Caco-2 (cell line): ENCODE data around the gene CARD11. TPM values are rescaled to one million over a fixed set of nuclear protein-coding genes. Genes with fewer than 3 reads are reported as not detected.

ENCODE experiments used
- BruUV-seq: library from RNA; stranded (reverse); fragments of 400-500 nt; replicated peaks from 2 replicates; lab custom pipeline; 2021; lab: Mats Ljungman, UMichigan
- CTCF ChIA-PET: fragments of 300-600 bp; sonication (Branson Sonifier 250); formaldehyde crosslinking; loops from one replicate; lab custom pipeline; 2022; ENCODE audit warnings: antibody characterized with exemption; lab: Charles Lee
- POLR2A ChIA-PET: fragments of 300-600 bp; sonication (Branson Sonifier 250); formaldehyde crosslinking; loops from one replicate; lab custom pipeline; 2022; ENCODE audit warnings: antibody characterized with exemption; lab: Charles Lee
- DNase-seq, 2 experiments: peaks; one replicate each; pipeline versions ENCODE4 v3.0.0 to v3.0.0-alpha.2; 2020 to 2022
- H3K27me3 ChIP-seq: replicated peaks from 2 replicates; pipeline ENCODE4 v1.6.0; 2011; ENCODE audit warnings: low read length; ENCODE audit not compliant: control insufficient read depth, insufficient read depth
- H3K36me3 ChIP-seq: 2 replicates; pipeline ENCODE4 v1.5.1; 2011; ENCODE audit warnings: low read length; ENCODE audit not compliant: control insufficient read depth, insufficient read depth
- H3K4me1 ChIP-seq: fragments of 250-450 bp; sonication (Bioruptor Pico); 2 replicates; pipeline ENCODE4 v1.5.1; 2020; ENCODE audit warnings: mild to moderate bottlenecking
- H3K4me3 ChIP-seq: 2 replicates; pipeline ENCODE4 v1.5.1; 2011; ENCODE audit warnings: low read depth, mild to moderate bottlenecking, control low read depth, low read length
- H3K9me3 ChIP-seq: fragments of 250-450 bp; sonication (Bioruptor Pico); 2 replicates; pipeline ENCODE4 v1.5.1; 2020; ENCODE audit warnings: mild to moderate bottlenecking, moderate library complexity
- H3K27ac Mint-ChIP-seq: one replicate; pipeline ENCODE4 v1.8.0; 2022; ENCODE audit warnings: mixed read lengths; ENCODE audit not compliant: unreplicated experiment
- H3K27me3 Mint-ChIP-seq: one replicate; pipeline ENCODE4 v1.8.0; 2022; ENCODE audit warnings: mixed read lengths; ENCODE audit not compliant: insufficient read depth, unreplicated experiment
- H3K36me3 Mint-ChIP-seq: one replicate; pipeline ENCODE4 v1.8.0; 2022; ENCODE audit warnings: mild to moderate bottlenecking, mixed read lengths; ENCODE audit not compliant: insufficient read depth, unreplicated experiment
- H3K4me1 Mint-ChIP-seq: one replicate; pipeline ENCODE4 v1.8.0; 2022; ENCODE audit warnings: low read depth, mixed read lengths; ENCODE audit not compliant: unreplicated experiment
- H3K4me3 Mint-ChIP-seq: one replicate; pipeline ENCODE4 v1.8.0; 2022; ENCODE audit warnings: mild to moderate bottlenecking, moderate library complexity, mixed read lengths; ENCODE audit not compliant: unreplicated experiment
- H3K9me3 Mint-ChIP-seq: one replicate; pipeline ENCODE4 v1.8.0; 2022; ENCODE audit warnings: mixed read lengths; ENCODE audit not compliant: unreplicated experiment
- CTCF ChIP-seq, 2 experiments: fragments of 200-600 bp in 1 of 2; IDR thresholded peaks; 1 replicate in 1 of 2; 2 replicates in 1 of 2; pipeline versions ENCODE4 v1.5.1 to v1.8.0; 2011 to 2022; ENCODE audit warnings: antibody characterized with exemption in 1 of 2, control low read depth in 1 of 2, inconsistent platforms in 1 of 2, low read depth in 1 of 2, low read length in 1 of 2, mild to moderate bottlenecking in 1 of 2, moderate library complexity in 1 of 2; ENCODE audit not compliant: insufficient read depth in 1 of 2, severe bottlenecking in 1 of 2, unreplicated experiment in 1 of 2
- intact Hi-C: fragments of 100-400 bp; cut with micrococcal nuclease; formaldehyde crosslinking; loops from one replicate; pipeline ENCODE4 v1.10.0; 2022; ENCODE audit not compliant: unreplicated experiment
- total RNA-seq: library from RNA; stranded (reverse); gene quantifications from 2 replicates; pipeline ENCODE4 v1.2.3, GENCODE V29; 2022

Gene CARD11
- total RNA-seq, 1 experiment from 2014 or later = 5.4 TPM

DNA sequence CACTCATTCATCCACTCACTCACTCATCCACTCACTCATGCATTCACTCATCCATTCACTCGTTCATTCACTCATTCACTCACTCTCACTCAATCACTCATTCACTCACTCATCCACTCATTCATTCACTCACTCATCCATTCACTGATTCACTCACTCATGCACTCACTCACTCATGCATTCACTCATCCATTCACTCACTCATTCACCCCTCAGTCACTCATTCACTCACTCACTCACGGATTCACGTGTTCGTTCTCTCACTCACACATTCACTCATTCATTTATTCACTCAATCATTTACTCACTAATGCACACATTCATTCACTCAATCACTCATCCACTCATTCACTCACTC is 73.4 kb downstream of the CARD11 start:
- no peaks in the 10 kb centered on the region for H3K27me3 Mint-ChIP-seq
- no peaks in the 10 kb centered on the region for H3K36me3 Mint-ChIP-seq
- H3K27ac Mint-ChIP-seq = no peak overlapping the region
- CTCF ChIA-PET = no interaction called here
- no peaks in the 10 kb centered on the region for H3K9me3 Mint-ChIP-seq
- intact Hi-C loops = no loop called here
- H3K9me3 ChIP-seq = peaks cover 7% of the 10 kb centered on the region
- no peaks in the 10 kb centered on the region for H3K36me3 ChIP-seq
- no peak for TF ChIP-seq CTCF (IDR thresholded peaks at IDR 0.05; ENCODE audit: insufficient read depth in 1 of 2, low read depth in 1 of 2, low read length in 1 of 2, severe bottlenecking in 1 of 2, unreplicated experiment in 1 of 2)
- H3K4me1 ChIP-seq = no peaks in the 10 kb centered on the region
- BruUV-seq = no TSS peak
- POLR2A ChIA-PET = no interaction called here
- DNase-seq = no peak
- H3K4me1 Mint-ChIP-seq = no peaks in the 10 kb centered on the region
- no peaks in the 10 kb centered on the region; the same call in 1 of the 2 replicates for H3K27me3 ChIP-seq
- H3K4me3 Mint-ChIP-seq = no peak overlapping the region
- H3K4me3 ChIP-seq = no peak overlapping the region

DNA sequence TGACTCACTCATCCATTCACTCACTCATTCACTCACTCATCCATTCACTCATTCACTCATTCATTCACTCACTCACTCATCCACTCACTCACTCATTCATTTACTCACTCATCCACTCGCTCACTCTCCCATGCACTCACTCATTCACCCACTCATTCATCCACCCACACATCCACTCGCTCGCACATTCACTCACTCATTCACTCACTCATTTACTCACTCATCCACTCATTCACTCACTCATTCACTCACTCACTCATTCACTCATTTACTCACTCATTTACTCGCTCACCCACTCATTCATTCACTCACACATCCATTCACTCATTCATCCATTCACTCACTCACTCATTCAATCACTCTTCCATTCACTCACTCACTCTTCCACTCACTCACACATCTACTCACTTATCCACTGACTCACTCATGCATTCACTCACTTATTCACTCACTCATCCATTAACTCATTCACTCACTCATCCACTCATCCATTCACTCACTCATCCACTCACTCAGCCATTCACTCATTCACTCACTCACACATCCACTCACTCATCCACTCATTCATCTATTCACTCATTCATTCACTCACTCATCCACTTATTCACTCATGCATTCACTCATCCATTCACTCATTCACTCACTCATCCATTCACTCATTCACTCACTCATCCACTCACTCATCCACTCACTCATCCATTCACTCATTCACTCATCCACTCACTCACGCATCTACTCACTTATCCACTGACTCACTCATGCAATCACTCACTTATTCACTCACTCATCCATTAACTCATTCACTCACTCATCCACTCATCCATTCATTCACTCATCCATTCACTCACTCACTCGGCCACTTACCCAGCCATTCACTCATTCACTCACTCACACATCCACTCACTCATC is 74.0 kb downstream of the CARD11 start:
- no peak overlapping the region for H3K4me3 Mint-ChIP-seq
- H3K4me1 ChIP-seq = no peaks in the 10 kb centered on the region
- POLR2A ChIA-PET = no interaction called here
- no peaks in the 10 kb centered on the region; the same call in 1 of the 2 replicates for H3K27me3 ChIP-seq
- peak in 1 of 2 experiments; percentile 2 for DNase-seq
- BruUV-seq = no TSS peak
- H3K27ac Mint-ChIP-seq = no peak overlapping the region
- H3K27me3 Mint-ChIP-seq = no peaks in the 10 kb centered on the region
- H3K4me3 ChIP-seq = no peak overlapping the region
- CTCF ChIA-PET = no interaction called here
- TF ChIP-seq CTCF (IDR thresholded peaks at IDR 0.05; ENCODE audit: insufficient read depth in 1 of 2, low read depth in 1 of 2, low read length in 1 of 2, severe bottlenecking in 1 of 2, unreplicated experiment in 1 of 2) = no peak
- H3K36me3 Mint-ChIP-seq = no peaks in the 10 kb centered on the region
- intact Hi-C loops = no loop called here
- H3K36me3 ChIP-seq = no peaks in the 10 kb centered on the region
- peaks cover 7% of the 10 kb centered on the region for H3K9me3 ChIP-seq
- H3K4me1 Mint-ChIP-seq = no peaks in the 10 kb centered on the region
- no peaks in the 10 kb centered on the region for H3K9me3 Mint-ChIP-seq

DNA sequence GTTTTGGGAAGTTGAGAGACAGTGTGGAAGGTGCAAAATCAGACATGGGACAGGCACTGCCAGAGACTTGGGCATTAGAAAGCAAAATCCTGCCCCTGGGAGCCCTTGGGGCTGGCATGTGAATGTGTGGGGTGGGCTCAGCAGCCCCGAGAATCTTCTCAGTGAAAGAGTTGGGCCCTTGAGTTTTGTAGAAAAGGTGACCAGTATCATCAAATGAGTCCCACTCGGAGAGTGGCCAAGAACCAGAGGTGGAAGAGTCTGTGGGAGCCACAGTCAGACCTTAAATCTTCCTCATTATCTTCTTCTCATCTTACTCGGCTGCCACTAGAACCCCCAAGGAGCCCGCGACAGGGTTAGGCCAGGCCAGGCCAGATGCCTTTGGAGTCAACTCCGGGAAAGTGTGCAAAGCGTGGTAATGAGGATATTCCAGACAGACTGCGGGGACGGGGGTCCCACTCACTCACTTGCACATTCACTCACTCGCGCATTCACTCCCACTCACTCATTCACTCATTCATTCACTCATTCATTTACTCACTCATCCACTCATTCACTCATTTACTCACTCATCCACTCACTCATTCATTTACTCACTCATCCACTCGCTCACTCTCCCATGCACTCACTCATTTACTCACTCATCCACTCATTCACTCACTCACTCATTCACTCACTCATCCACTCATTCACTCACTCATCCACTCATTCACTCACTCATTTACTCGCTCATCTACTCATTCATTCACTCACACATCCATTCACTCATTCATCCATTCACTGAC is 74.9 kb downstream of the CARD11 start:
- Histone ChIP-seq H3K9me3 (peaks cover 7% of the 10 kb centered on the region), H3K27me3 (no peaks in the 10 kb centered on the region; the same call in 1 of the 2 replicates), H3K36me3 (no peaks in the 10 kb centered on the region), H3K4me3 (no peak overlapping the region), H3K4me1 (no peaks in the 10 kb centered on the region)
- Mint-ChIP-seq H3K27me3 (no peaks in the 10 kb centered on the region), H3K4me1 (no peaks in the 10 kb centered on the region), H3K4me3 (no peak overlapping the region), H3K27ac (no peak overlapping the region), H3K36me3 (no peaks in the 10 kb centered on the region), H3K9me3 (no peaks in the 10 kb centered on the region)
- ChIA-PET CTCF (no interaction called here), POLR2A (no interaction called here)
- DNase-seq = peak in 1 of 2 experiments; percentile 23
- no peak for TF ChIP-seq CTCF (IDR thresholded peaks at IDR 0.05; ENCODE audit: insufficient read depth in 1 of 2, low read depth in 1 of 2, low read length in 1 of 2, severe bottlenecking in 1 of 2, unreplicated experiment in 1 of 2)
- intact Hi-C loops = no loop called here
- no TSS peak for BruUV-seq
